ENCODE data around the gene POLR1C. TPM values are rescaled to one million over a fixed set of nuclear protein-coding genes. Genes with fewer than 3 reads are reported as not detected.

Gene POLR1C
- total RNA-seq, 1 donor from 2014 or later: 34.1 TPM

DNA sequence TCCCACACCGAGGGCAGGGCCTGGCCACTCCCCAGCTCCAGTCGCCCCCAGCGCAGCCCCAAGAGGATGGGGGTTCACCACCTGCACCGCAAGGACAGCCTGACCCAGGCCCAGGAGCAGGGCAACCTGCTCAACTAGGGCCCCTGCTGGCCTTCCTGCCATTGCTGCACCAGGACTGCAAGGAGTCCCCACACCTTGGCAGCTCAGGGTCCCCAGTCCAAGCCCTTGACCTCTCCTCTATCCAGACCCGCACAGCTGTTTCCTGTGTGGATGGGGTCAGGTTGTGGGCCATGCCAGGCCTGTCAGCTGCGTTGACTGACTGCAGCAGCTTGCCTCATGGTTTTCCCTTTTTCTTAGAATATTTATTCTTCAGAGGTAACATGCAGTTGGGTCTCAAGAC lies 11.2 kb upstream of the POLR1C start:
- Histone ChIP-seq H3K27ac (no peak overlapping the region), H3K9me3 (no peaks in the 10 kb centered on the region), H3K27me3 (no peaks in the 10 kb centered on the region), H3K36me3 (peaks cover 0 to 38% of the 10 kb centered on the region in 2 donors), H3K4me3 (no peak overlapping the region), H3K4me1 (peaks cover 20% of the 10 kb centered on the region)
- DNase-seq (ENCODE audit: extremely low spot score in 2 of 2): no peak
- TF ChIP-seq, protein P1, sequence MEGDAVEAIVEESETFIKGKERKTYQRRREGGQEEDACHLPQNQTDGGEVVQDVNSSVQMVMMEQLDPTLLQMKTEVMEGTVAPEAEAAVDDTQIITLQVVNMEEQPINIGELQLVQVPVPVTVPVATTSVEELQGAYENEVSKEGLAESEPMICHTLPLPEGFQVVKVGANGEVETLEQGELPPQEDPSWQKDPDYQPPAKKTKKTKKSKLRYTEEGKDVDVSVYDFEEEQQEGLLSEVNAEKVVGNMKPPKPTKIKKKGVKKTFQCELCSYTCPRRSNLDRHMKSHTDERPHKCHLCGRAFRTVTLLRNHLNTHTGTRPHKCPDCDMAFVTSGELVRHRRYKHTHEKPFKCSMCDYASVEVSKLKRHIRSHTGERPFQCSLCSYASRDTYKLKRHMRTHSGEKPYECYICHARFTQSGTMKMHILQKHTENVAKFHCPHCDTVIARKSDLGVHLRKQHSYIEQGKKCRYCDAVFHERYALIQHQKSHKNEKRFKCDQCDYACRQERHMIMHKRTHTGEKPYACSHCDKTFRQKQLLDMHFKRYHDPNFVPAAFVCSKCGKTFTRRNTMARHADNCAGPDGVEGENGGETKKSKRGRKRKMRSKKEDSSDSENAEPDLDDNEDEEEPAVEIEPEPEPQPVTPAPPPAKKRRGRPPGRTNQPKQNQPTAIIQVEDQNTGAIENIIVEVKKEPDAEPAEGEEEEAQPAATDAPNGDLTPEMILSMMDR (IDR thresholded peaks at IDR 0.05): no peak
- TF ChIP-seq POLR2AphosphoS5 (IDR thresholded peaks at IDR 0.05; ENCODE audit: insufficient read depth in 1 of 2, low read depth in 1 of 2) (no peak), POLR2A (IDR thresholded peaks at IDR 0.05) (no peak)
- intact Hi-C loops (cut with DNase I): loop anchor here (5.0 to 10.0 kb wide), 2 partner anchors 53 to 141 kb away; partner anchors contain the start of gene ZNF318

DNA sequence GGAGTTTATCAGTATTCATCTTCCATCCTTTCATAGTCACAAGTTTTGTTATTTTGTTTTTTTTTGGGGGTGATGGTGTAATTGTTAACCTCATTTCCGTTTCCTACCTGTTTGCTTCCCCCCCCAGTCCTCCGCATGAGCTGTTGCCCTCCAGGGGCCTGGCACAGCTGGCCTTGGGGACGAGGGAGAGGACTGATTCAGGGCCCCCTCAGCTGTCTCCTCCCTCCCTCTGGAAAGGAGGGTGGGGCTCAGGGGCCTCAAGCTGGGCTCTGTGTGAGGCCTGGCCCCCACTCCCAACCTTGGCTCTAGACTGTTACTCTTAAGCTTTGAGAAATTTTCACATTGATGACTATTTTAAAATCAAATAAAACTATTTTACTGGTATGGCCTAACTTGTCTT lies 10.7 kb upstream of the POLR1C start:
- intact Hi-C loops (cut with DNase I): loop anchor here (5.0 to 10.0 kb wide), 2 partner anchors 54 to 141 kb away; partner anchors contain the start of gene ZNF318
- no peak overlapping the region for H3K4me3 ChIP-seq
- H3K36me3 ChIP-seq: peaks cover 0 to 38% of the 10 kb centered on the region in 2 donors
- H3K27me3 ChIP-seq: no peaks in the 10 kb centered on the region
- H3K9me3 ChIP-seq: no peaks in the 10 kb centered on the region
- no peak overlapping the region for H3K27ac ChIP-seq
- H3K4me1 ChIP-seq: peaks cover 24% of the 10 kb centered on the region
- DNase-seq (ENCODE audit: extremely low spot score in 2 of 2): no peak
- TF ChIP-seq POLR2A (IDR thresholded peaks at IDR 0.05) (no peak), POLR2AphosphoS5 (IDR thresholded peaks at IDR 0.05; ENCODE audit: insufficient read depth in 1 of 2, low read depth in 1 of 2) (no peak)
- TF ChIP-seq, protein P1 (IDR thresholded peaks at IDR 0.05): no peak

DNA sequence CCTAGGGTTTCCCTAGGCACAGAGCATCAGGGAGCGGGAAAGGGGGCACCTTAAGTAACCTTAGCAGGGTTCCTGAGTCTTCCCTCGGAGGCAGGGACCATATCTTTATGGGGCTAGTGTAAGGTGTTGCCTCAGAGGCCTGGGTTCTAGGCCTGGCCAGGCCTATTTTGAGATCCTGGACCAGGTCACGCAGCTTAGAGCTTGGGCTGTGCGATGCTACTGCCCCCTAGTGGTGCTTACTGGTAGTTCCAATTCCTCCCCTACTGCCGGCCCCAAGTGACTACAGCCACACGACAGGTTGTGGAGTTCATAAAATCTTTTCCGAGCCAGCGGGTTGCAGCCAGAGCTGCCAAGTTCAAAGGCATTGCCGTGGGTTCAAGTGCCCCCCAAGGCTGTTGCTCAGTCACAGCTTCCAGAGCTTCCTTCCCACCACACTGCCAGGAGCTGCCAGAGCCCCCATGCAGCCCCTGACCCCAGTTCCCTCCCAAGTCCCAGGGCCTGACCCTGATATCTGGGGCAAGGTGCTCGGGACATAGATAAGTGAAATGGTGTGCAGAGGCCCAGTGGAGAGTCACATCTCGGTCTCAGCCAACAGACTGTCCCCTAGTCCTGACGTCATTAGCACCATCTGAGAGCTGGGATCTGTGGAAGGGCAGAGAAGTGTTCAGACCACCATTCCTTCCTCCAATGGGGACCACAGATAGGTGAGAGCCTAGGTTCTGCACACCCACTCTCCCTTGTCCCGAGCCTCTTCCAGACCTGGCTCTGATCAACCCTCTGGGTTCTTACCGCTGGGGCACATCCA lies 10.0 kb upstream of the POLR1C start:
- Histone ChIP-seq H3K4me3 (no peak overlapping the region), H3K27ac (no peak overlapping the region), H3K27me3 (no peaks in the 10 kb centered on the region), H3K36me3 (peaks cover 0 to 39% of the 10 kb centered on the region in 2 donors), H3K4me1 (peaks cover 24% of the 10 kb centered on the region), H3K9me3 (no peaks in the 10 kb centered on the region)
- no peak for DNase-seq (ENCODE audit: extremely low spot score in 2 of 2)
- TF ChIP-seq POLR2AphosphoS5 (IDR thresholded peaks at IDR 0.05; ENCODE audit: insufficient read depth in 1 of 2, low read depth in 1 of 2): peak in 1 of 2 donors; percentile 17
- no peak for TF ChIP-seq POLR2A (IDR thresholded peaks at IDR 0.05)
- TF ChIP-seq, protein P1 (IDR thresholded peaks at IDR 0.05): peak; percentile 69 to 89 (median 88)
- intact Hi-C loops (cut with DNase I): loop anchor here (5.0 to 10.0 kb wide), 2 partner anchors 55 to 142 kb away; partner anchors contain the start of gene ZNF318

DNA sequence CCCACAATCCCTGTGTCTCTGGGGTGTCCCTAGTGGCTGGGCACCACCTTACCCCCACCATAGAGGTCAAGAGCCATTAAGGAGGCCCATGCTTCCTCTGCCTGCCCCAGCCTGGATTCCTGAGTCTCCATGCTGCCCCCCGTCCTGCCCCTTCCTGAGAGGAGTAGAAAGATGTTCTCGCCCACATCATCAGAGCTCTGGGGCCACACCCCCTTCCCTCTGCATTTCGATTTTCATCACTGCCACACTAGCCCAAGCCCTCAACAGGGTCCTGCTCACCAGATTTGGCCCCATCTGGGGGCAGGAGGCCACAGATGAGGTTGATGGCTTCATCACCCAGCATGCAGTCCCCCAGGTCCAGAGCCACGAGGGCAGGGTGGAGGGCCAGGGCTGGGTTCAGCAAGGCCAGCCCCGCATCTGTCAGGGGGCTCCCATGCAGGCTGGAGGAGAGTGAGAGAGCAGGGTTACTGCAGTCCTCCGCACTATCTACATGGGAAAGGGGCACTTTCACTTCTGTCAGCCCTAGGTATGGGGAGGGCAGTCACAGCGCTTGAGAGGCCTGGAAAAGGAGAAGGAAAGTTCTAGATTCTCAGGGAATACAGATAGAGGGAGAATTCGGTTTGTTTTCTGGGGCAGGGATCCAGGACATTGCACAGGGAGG lies 8.3 kb upstream of the POLR1C start:
- intact Hi-C loops (cut with DNase I): loop anchor here (5.0 to 10.0 kb wide), 2 partner anchors 56 to 144 kb away; partner anchors contain the start of gene ZNF318
- TF ChIP-seq POLR2A (IDR thresholded peaks at IDR 0.05) (no peak), POLR2AphosphoS5 (IDR thresholded peaks at IDR 0.05; ENCODE audit: insufficient read depth in 1 of 2, low read depth in 1 of 2) (no peak)
- TF ChIP-seq, protein P1 (IDR thresholded peaks at IDR 0.05): no peak
- H3K27ac ChIP-seq: no peak overlapping the region
- H3K36me3 ChIP-seq: peaks cover 0 to 39% of the 10 kb centered on the region in 2 donors
- no peak overlapping the region for H3K4me3 ChIP-seq
- H3K9me3 ChIP-seq: no peaks in the 10 kb centered on the region
- peaks cover 24% of the 10 kb centered on the region for H3K4me1 ChIP-seq
- no peak for DNase-seq (ENCODE audit: extremely low spot score in 2 of 2)
- no peaks in the 10 kb centered on the region for H3K27me3 ChIP-seq
